H1 (cell line): Measurements from ENCODE around the gene MAFG. TPM values are rescaled to one million over a fixed set of nuclear protein-coding genes. Genes with fewer than 3 reads are reported as not detected.

Experiments
- CTCF ChIA-PET: fragments of 300-600 bp; sonication (Branson Sonifier 250); formaldehyde crosslinking; loops from one replicate; lab custom pipeline; 2021; ENCODE audit not compliant: partially characterized antibody; lab: Charles Lee
- POLR2A ChIA-PET: fragments of 300-600 bp; sonication (Branson Sonifier 250); formaldehyde crosslinking; loops from one replicate; lab custom pipeline; 2021; ENCODE audit warnings: inconsistent platforms; ENCODE audit not compliant: partially characterized antibody; lab: Charles Lee
- DNase-seq, 2 experiments: peaks; one replicate each; pipeline versions ENCODE4 v3.0.0 to v3.0.0-alpha.2; 2010 to 2022; ENCODE audit warnings: low spot score in 2 of 2, low read depth in 1 of 2, mixed read lengths in 1 of 2
- FAIRE-seq: peaks from 2 replicates; lab custom pipeline; 2011; peaks lifted over from hg19 to GRCh38; lab: Jason Lieb, UNC
- H2AFZ ChIP-seq: 2 replicates; pipeline ENCODE4 v1.8.1; 2012; ENCODE audit warnings: low read length, inconsistent platforms
- H2AK5ac ChIP-seq: 2 replicates; pipeline ENCODE4 v1.6.1; 2013; ENCODE audit warnings: low read depth, low read length
- H2BK120ac ChIP-seq: replicated peaks from 2 replicates; pipeline ENCODE3; 2013; ENCODE audit warnings: low read depth, low read length, inconsistent platforms
- H2BK12ac ChIP-seq: 2 replicates; pipeline ENCODE4 v1.6.1; 2013; ENCODE audit warnings: low read depth, low read length
- H2BK15ac ChIP-seq: 2 replicates; pipeline ENCODE4 v1.6.1; 2013; ENCODE audit warnings: low read length
- H2BK20ac ChIP-seq: 2 replicates; pipeline ENCODE4 v1.6.1; 2013; ENCODE audit warnings: low read length
- H2BK5ac ChIP-seq: 2 replicates; pipeline ENCODE4 v1.6.1; 2013; ENCODE audit warnings: low read depth, low read length
- H3K14ac ChIP-seq: 2 replicates; pipeline ENCODE4 v1.6.1; 2013; ENCODE audit warnings: inconsistent platforms; ENCODE audit not compliant: insufficient read length
- H3K18ac ChIP-seq: 2 replicates; pipeline ENCODE4 v1.6.1; 2013; ENCODE audit warnings: low read length; ENCODE audit errors: extremely low read depth
- H3K23ac ChIP-seq: 2 replicates; pipeline ENCODE4 v1.6.1; 2013; ENCODE audit warnings: inconsistent platforms; ENCODE audit not compliant: insufficient read length
- H3K23me2 ChIP-seq: 2 replicates; pipeline ENCODE4 v1.6.1; 2013; ENCODE audit warnings: low read depth, low read length
- H3K27ac ChIP-seq: 2 replicates; pipeline ENCODE4 v1.6.1; 2011; ENCODE audit warnings: low read depth, low read length, inconsistent platforms
- H3K27me3 ChIP-seq, 4 experiments: replicated peaks in 1 of 4; 1 replicate in 1 of 4; 2 replicates in 3 of 4; pipeline versions ENCODE4 v1.6.1 to v1.8.1; 2011 to 2013; ENCODE audit warnings: low read length in 3 of 4, mild to moderate bottlenecking in 3 of 4, inconsistent platforms in 2 of 4, mixed read lengths in 2 of 4, moderate library complexity in 1 of 4; ENCODE audit not compliant: control insufficient read depth in 3 of 4, insufficient read depth in 3 of 4; ENCODE audit errors: extremely low read depth in 1 of 4
- H3K36me3 ChIP-seq, 4 experiments: 2 replicates each; pipeline versions ENCODE4 v1.6.1 to v1.8.1; 2011 to 2013; ENCODE audit warnings: mild to moderate bottlenecking in 4 of 4, low read length in 3 of 4, moderate library complexity in 2 of 4, control low read depth in 1 of 4, inconsistent platforms in 1 of 4; ENCODE audit not compliant: insufficient read depth in 4 of 4, control insufficient read depth in 2 of 4
- H3K4ac ChIP-seq: replicated peaks from 2 replicates; pipeline ENCODE3; 2013; ENCODE audit warnings: low read length, low read depth, mixed read lengths, inconsistent platforms; ENCODE audit not compliant: insufficient read length
- H3K4me1 ChIP-seq, 4 experiments: replicated peaks in 1 of 4; 1 replicate in 1 of 4; 2 replicates in 3 of 4; pipeline versions ENCODE4 v1.6.1 to v1.8.1; 2011 to 2013; ENCODE audit warnings: low read length in 3 of 4, inconsistent platforms in 2 of 4, mixed read lengths in 1 of 4; ENCODE audit not compliant: insufficient read depth in 4 of 4, control insufficient read depth in 3 of 4
- H3K4me2 ChIP-seq, 2 experiments: 2 replicates each; pipeline versions ENCODE4 v1.6.1 to v1.8.1; 2011 to 2013; ENCODE audit warnings: low read depth in 2 of 2, low read length in 2 of 2, control low read depth in 1 of 2, inconsistent platforms in 1 of 2, mild to moderate bottlenecking in 1 of 2; ENCODE audit not compliant: insufficient read depth in 1 of 2
- H3K4me3 ChIP-seq, 4 experiments: fragments of 200-600, 300-600 bp in 1 of 4; sonication (generic), shearing (Covaris generic), sonication (Bioruptor Twin) in 1 of 4; 2 replicates each; pipeline versions ENCODE4 v1.5.1 to v1.8.1; 2011 to 2016; ENCODE audit warnings: low read length in 4 of 4, low read depth in 3 of 4, control low read depth in 2 of 4, inconsistent platforms in 2 of 4, mild to moderate bottlenecking in 2 of 4, mixed read lengths in 1 of 4, moderate library complexity in 1 of 4; ENCODE audit not compliant: insufficient read depth in 2 of 4; ENCODE audit errors: extremely low read depth in 1 of 4
- H3K56ac ChIP-seq: replicated peaks from 2 replicates; pipeline ENCODE3; 2013; ENCODE audit warnings: low read depth, mild to moderate bottlenecking, mixed read lengths, low read length, inconsistent platforms; ENCODE audit not compliant: insufficient read length
- H3K79me1 ChIP-seq: 2 replicates; pipeline ENCODE4 v1.6.1; 2013; ENCODE audit warnings: low read depth, low read length, control low read depth
- H3K79me2 ChIP-seq, 2 experiments: 2 replicates each; pipeline versions ENCODE4 v1.6.1 to v1.8.1; 2012 to 2013; ENCODE audit warnings: low read length in 2 of 2, mild to moderate bottlenecking in 2 of 2, inconsistent platforms in 1 of 2; ENCODE audit not compliant: insufficient read depth in 2 of 2, control insufficient read depth in 1 of 2
- H3K9ac ChIP-seq, 4 experiments: replicated peaks in 1 of 4; 1 replicate in 1 of 4; 2 replicates in 3 of 4; pipeline versions ENCODE4 v1.6.1 to v1.8.1; 2011 to 2013; ENCODE audit warnings: low read depth in 3 of 4, low read length in 3 of 4, control low read depth in 2 of 4, mild to moderate bottlenecking in 2 of 4, moderate library complexity in 2 of 4, inconsistent platforms in 1 of 4; ENCODE audit errors: extremely low read depth in 1 of 4
- H3K9me3 ChIP-seq, 2 experiments: 2 replicates each; pipeline versions ENCODE4 v1.6.1 to v1.8.1; 2012 to 2013; ENCODE audit warnings: mild to moderate bottlenecking in 2 of 2, moderate library complexity in 2 of 2, control low read depth in 1 of 2, inconsistent platforms in 1 of 2, low read depth in 1 of 2, low read length in 1 of 2, mixed read lengths in 1 of 2; ENCODE audit not compliant: insufficient read depth in 2 of 2
- H4K20me1 ChIP-seq, 2 experiments: replicated peaks in 1 of 2; 2 replicates each; pipeline versions ENCODE3 to v1.8.1; 2011 to 2013; ENCODE audit warnings: inconsistent platforms in 2 of 2, low read length in 2 of 2, mild to moderate bottlenecking in 1 of 2; ENCODE audit not compliant: insufficient read depth in 2 of 2, control insufficient read depth in 1 of 2
- H4K5ac ChIP-seq: 2 replicates; pipeline ENCODE4 v1.6.1; 2013; ENCODE audit warnings: low read length, low read depth, mixed read lengths, inconsistent platforms; ENCODE audit not compliant: insufficient read length
- H4K8ac ChIP-seq: 2 replicates; pipeline ENCODE4 v1.8.0; 2013; ENCODE audit warnings: mild to moderate bottlenecking, moderate library complexity, low read length, inconsistent platforms; ENCODE audit not compliant: insufficient read depth; ENCODE audit errors: extremely low read depth
- H4K91ac ChIP-seq: replicated peaks from 2 replicates; pipeline ENCODE3; 2013; ENCODE audit warnings: low read length, mixed read lengths, inconsistent platforms; ENCODE audit not compliant: insufficient read length
- BCL11A ChIP-seq, 2 experiments: IDR thresholded peaks; one replicate each; pipeline ENCODE4 v1.6.1; 2011; ENCODE audit warnings: low read depth in 2 of 2, low read length in 2 of 2, mild to moderate bottlenecking in 2 of 2
- CEBPB ChIP-seq: IDR thresholded peaks from 2 replicates; pipeline ENCODE4 v1.6.1; 2012; ENCODE audit warnings: low read depth, low read length
- EZH2 ChIP-seq: fragments of 200-600 bp; sonication (generic); IDR thresholded peaks from 2 replicates; pipeline ENCODE4 v1.7.1; 2012; ENCODE audit warnings: low read depth, mild to moderate bottlenecking, moderate library complexity, low read length, inconsistent platforms; ENCODE audit not compliant: severe bottlenecking
- KDM4A ChIP-seq: IDR thresholded peaks from one replicate; pipeline ENCODE4 v1.7.1; 2012; ENCODE audit warnings: low read depth, mild to moderate bottlenecking, moderate library complexity, low read length, inconsistent platforms; ENCODE audit not compliant: severe bottlenecking
- PHF8 ChIP-seq: fragments of 200-600 bp; sonication (generic); conservative IDR thresholded peaks from 2 replicates; pipeline ENCODE4 v1.7.1; 2012; ENCODE audit warnings: low read depth, mild to moderate bottlenecking, inconsistent platforms, low read length, moderate library complexity
- POLR2A ChIP-seq, 2 experiments: IDR thresholded peaks; 1 replicate in 1 of 2; 2 replicates in 1 of 2; pipeline ENCODE4 v1.6.1; 2011; ENCODE audit warnings: low read depth in 2 of 2, low read length in 2 of 2, mild to moderate bottlenecking in 2 of 2; ENCODE audit errors: control extremely low read depth in 1 of 2
- SUZ12 ChIP-seq: fragments of 200-600 bp; sonication (generic); IDR thresholded peaks from 2 replicates; pipeline ENCODE4 v1.6.1; 2012; ENCODE audit warnings: mild to moderate bottlenecking, inconsistent platforms, low read length, moderate library complexity, mixed read lengths
- WGBS, 2 experiments: shearing (Covaris generic) in 1 of 2; methylation state at CpG; one replicate each; pipeline versions ENCODE4 v1.1.6 to v1.1.7; 2013 to 2015; ENCODE audit warnings: low lambda C conversion rate in 2 of 2, mixed read lengths in 2 of 2, inconsistent platforms in 1 of 2, low coverage in 1 of 2, missing lambda C conversion rate in 1 of 2; ENCODE audit not compliant: insufficient replicate concordance in 2 of 2, insufficient coverage in 1 of 2, insufficient read length in 1 of 2; ENCODE audit errors: extremely low coverage in 1 of 2, missing lambda C conversion rate in 1 of 2; 5-methylcytosine and 5-hydroxymethylcytosine counted together
- polyA plus RNA-seq, 7 experiments: library from polyadenylated mRNA; depleted of rRNA in 3 of 7; stranded (reverse) in 5 of 7; unstranded in 2 of 7; fragments of >200 nt in 5 of 7; fragments of 200-250 nt in 2 of 7; gene quantifications; 1 replicate in 5 of 7; 2 replicates in 1 of 7; 4 replicates in 1 of 7; pipeline versions ENCODE4 v1.2.1 to v1.2.3, GENCODE V29; 2011 to 2013; ENCODE audit warnings: missing spikeins in 2 of 7, mixed read lengths in 2 of 7
- total RNA-seq: library from RNA; stranded (reverse); fragmentation: NEBNext Ultra II Directional; extraction: Animal tissue kit (Norgen Biotek cat#: 25700); gene quantifications from 2 replicates; pipeline ENCODE4 v1.2.1, GENCODE V29; 2021

Gene MAFG
- total and polyA plus RNA-seq, 2 of the 8 experiments (the other 6 are each of a cell fraction or from before 2014, with no cell fraction given) = 25.5 to 26.9 TPM

GRCh38 chr17:81902023-81902652 lies 25.4 kb downstream of the MAFG start, which contains the start of gene NPB:
Gene NPB (plus strand): TSS chr17:81902238. CDS start chr17:81902278, 40 bp downstream.
- Histone ChIP-seq H2BK5ac (no peak within 1 kb of the TSS), H3K4me1 (peaks cover 0 to 8% (median 2%) of the 10 kb centered on the region in 4 experiments; a peak in 3 of 7 replicates), H2BK20ac (no peak within 1 kb of the TSS), H3K36me3 (peaks cover 2 to 17% (median 9%) of the 10 kb centered on the region in 4 experiments; a peak in 6 of 8 replicates), H4K20me1 (peaks cover 5 to 9% of the 10 kb centered on the region in 2 experiments), H2BK120ac (no peak within 1 kb of the TSS), H3K4ac (peak within 1 kb of the TSS; percentile 78), H4K91ac (peak within 1 kb of the TSS; percentile 17), H3K9me3 (no peaks in the 10 kb centered on the region), H2AFZ (no peak within 1 kb of the TSS), H3K18ac (no peak within 1 kb of the TSS; the same call in none of the 2 replicates), H2AK5ac (no peak within 1 kb of the TSS), H2BK15ac (peak within 1 kb of the TSS; percentile 18; the same call in 1 of the 2 replicates), H3K27ac (no peak within 1 kb of the TSS), H3K79me2 (no peaks in the 10 kb centered on the region), H3K79me1 (no peaks in the 10 kb centered on the region; the same call in 1 of the 2 replicates), H3K27me3 (peaks cover 0 to 22% (median 14%) of the 10 kb centered on the region in 4 experiments; a peak in 5 of 7 replicates), H4K5ac (peak within 1 kb of the TSS; percentile 2), H2BK12ac (no peak within 1 kb of the TSS), H3K56ac (no peak within 1 kb of the TSS), H4K8ac (peak within 1 kb of the TSS; percentile 64), H3K4me2 (peak within 1 kb of the TSS; percentile 63 to 86), H3K14ac (no peak within 1 kb of the TSS), H3K4me3 (peak within 1 kb of the TSS; percentile 19 to 61 (median 44)), H3K23ac (no peak within 1 kb of the TSS), H3K23me2 (peaks cover 6% of the 10 kb centered on the region; the same call in 1 of the 2 replicates), H3K9ac (no peak within 1 kb of the TSS)
- ChIA-PET POLR2A (interaction anchor here (1.1 to 4.0 kb wide), 11 partner anchors 8 to 33 kb away, joined by 3 to 29 read pairs (median 6); partner anchors contain the start of genes ALYREF, ANAPC11, MAFG and PCYT2), CTCF (interaction anchor here (2.7 kb wide), 1 partner anchor 32 kb away, joined by 10 read pairs; no protein-coding TSS in a partner anchor)
- TF ChIP-seq POLR2A (IDR thresholded peaks at IDR 0.05; ENCODE audit: control extremely low read depth in 1 of 2, low read depth in 2 of 2, low read length in 2 of 2) (0 out of 3 replicates have a peak, but pooled peaks of 1 of the 2 experiments have one; percentile 26), BCL11A (IDR thresholded peaks at IDR 0.05; ENCODE audit: low read depth in 2 of 2, low read length in 2 of 2) (no peak), CEBPB (no peak), KDM4A (peak; percentile 60), SUZ12 (0 out of 2 replicates have a peak, but pooled peaks have one; percentile 36), PHF8 (0 out of 2 replicates have a peak, but pooled peaks have one; percentile 9), EZH2 (peak; percentile 27)
- no peak for FAIRE-seq
- DNase-seq = peak in 1 of 2 experiments; percentile 75
- 17% methylated on average over 3 of the region's 79 CpGs; no CpG with 5 or more reads in 1 of the 2 experiments for WGBS, 2 experiments
